Measurements from ENCODE around the gene KHDRBS2. TPM values are rescaled to one million over a fixed set of nuclear protein-coding genes. Genes with fewer than 3 reads are reported as not detected.

KHDRBS2 gene
- total RNA-seq, 1 donor from 2014 or later = not detected

GRCh38 chr6:62162858-62163257, 123.2 kb downstream of the KHDRBS2 start:
- DNase-seq (ENCODE audit: low spot score) = no peak
- Mint-ChIP-seq H3K9me3 (ENCODE audit: low read depth) (peaks cover 8% of the 10 kb centered on the region), H3K27me3 (ENCODE audit: low read depth) (peaks cover 2% of the 10 kb centered on the region), H3K36me3 (ENCODE audit: low read depth) (no peaks in the 10 kb centered on the region), H3K27ac (ENCODE audit: unreplicated experiment) (no peak overlapping the region), H3K4me3 (ENCODE audit: unreplicated experiment) (no peak overlapping the region), H3K4me1 (ENCODE audit: low read depth) (no peaks in the 10 kb centered on the region)
- TF ChIP-seq CTCF (IDR thresholded peaks at IDR 0.05) = no peak

- H3K27ac Mint-ChIP-seq (ENCODE audit: unreplicated experiment) = no peak overlapping the region
- H3K36me3 Mint-ChIP-seq (ENCODE audit: low read depth) = no peaks in the 10 kb centered on the region
- no peak for DNase-seq (ENCODE audit: low spot score)
- H3K4me1 Mint-ChIP-seq (ENCODE audit: low read depth) = peaks cover 8% of the 10 kb centered on the region
- no peaks in the 10 kb centered on the region for H3K9me3 Mint-ChIP-seq (ENCODE audit: low read depth)
- no peak overlapping the region for H3K4me3 Mint-ChIP-seq (ENCODE audit: unreplicated experiment)
- no peak for TF ChIP-seq CTCF (IDR thresholded peaks at IDR 0.05)
- peaks cover 4% of the 10 kb centered on the region for H3K27me3 Mint-ChIP-seq (ENCODE audit: low read depth)
Observed at GRCh38 chr6:62152796-62153195, 133.2 kb downstream of the KHDRBS2 start.

- H3K4me3 Mint-ChIP-seq (ENCODE audit: unreplicated experiment) = no peak overlapping the region
- no peak for DNase-seq (ENCODE audit: low spot score)
- H3K27ac Mint-ChIP-seq (ENCODE audit: unreplicated experiment) = no peak overlapping the region
- peak; percentile 83 for TF ChIP-seq CTCF (IDR thresholded peaks at IDR 0.05)
- peaks cover 8% of the 10 kb centered on the region for H3K27me3 Mint-ChIP-seq (ENCODE audit: low read depth)
- no peaks in the 10 kb centered on the region for H3K36me3 Mint-ChIP-seq (ENCODE audit: low read depth)
- H3K9me3 Mint-ChIP-seq (ENCODE audit: low read depth) = no peaks in the 10 kb centered on the region
- peaks cover 13% of the 10 kb centered on the region for H3K4me1 Mint-ChIP-seq (ENCODE audit: low read depth)
Observed at GRCh38 chr6:62150048-62150663, 135.9 kb downstream of the KHDRBS2 start.

GRCh38 chr6:62146954-62147853, 138.8 kb downstream of the KHDRBS2 start:
- H3K9me3 Mint-ChIP-seq (ENCODE audit: low read depth) = no peaks in the 10 kb centered on the region
- H3K27me3 Mint-ChIP-seq (ENCODE audit: low read depth) = peaks cover 8% of the 10 kb centered on the region
- H3K4me3 Mint-ChIP-seq (ENCODE audit: unreplicated experiment) = no peak overlapping the region
- no peaks in the 10 kb centered on the region for H3K36me3 Mint-ChIP-seq (ENCODE audit: low read depth)
- no peak for TF ChIP-seq CTCF (IDR thresholded peaks at IDR 0.05)
- DNase-seq (ENCODE audit: low spot score) = no peak
- H3K4me1 Mint-ChIP-seq (ENCODE audit: low read depth) = peaks cover 13% of the 10 kb centered on the region
- no peak overlapping the region for H3K27ac Mint-ChIP-seq (ENCODE audit: unreplicated experiment)

- TF ChIP-seq CTCF (IDR thresholded peaks at IDR 0.05) = no peak
- no peaks in the 10 kb centered on the region for H3K36me3 Mint-ChIP-seq (ENCODE audit: low read depth)
- H3K27ac Mint-ChIP-seq (ENCODE audit: unreplicated experiment) = no peak overlapping the region
- no peak for DNase-seq (ENCODE audit: low spot score)
- no peak overlapping the region for H3K4me3 Mint-ChIP-seq (ENCODE audit: unreplicated experiment)
- no peaks in the 10 kb centered on the region for H3K27me3 Mint-ChIP-seq (ENCODE audit: low read depth)
- H3K9me3 Mint-ChIP-seq (ENCODE audit: low read depth) = peaks cover 10% of the 10 kb centered on the region
- H3K4me1 Mint-ChIP-seq (ENCODE audit: low read depth) = no peaks in the 10 kb centered on the region
Observed at GRCh38 chr6:62129127-62129526, 156.9 kb downstream of the KHDRBS2 start.

All from chondrocyte (in vitro differentiated cells).